Activated CD4-positive, alpha-beta T cell treated with anti-CD3 and anti-CD28 coated beads, Interleukin-2, amount 10 ng/mL, durations not matched to agents 24 days and 14 days (primary cell): ENCODE results near the gene ADAM10. TPM values are rescaled to one million over a fixed set of nuclear protein-coding genes. Genes with fewer than 3 reads are reported as not detected.
"Not testable (repeated sequence)": the region's sequence is repeated elsewhere in the genome, so short reads cannot be mapped to it uniquely, and the experiment has no call there.

Source experiments
- DNase-seq: peaks from one replicate; pipeline ENCODE4 v3.0.0; 2022
- H3K27ac Mint-ChIP-seq: one replicate; pipeline ENCODE4 v1.8.0; 2022; ENCODE audit warnings: mild to moderate bottlenecking, mixed read lengths
- H3K27me3 Mint-ChIP-seq: one replicate; pipeline ENCODE4 v1.8.0; 2022; ENCODE audit warnings: mixed read lengths
- H3K36me3 Mint-ChIP-seq: one replicate; pipeline ENCODE4 v1.8.0; 2022; ENCODE audit warnings: low read depth, mild to moderate bottlenecking, mixed read lengths
- H3K4me1 Mint-ChIP-seq: one replicate; pipeline ENCODE4 v1.8.0; 2021; ENCODE audit warnings: mixed read lengths
- H3K4me3 Mint-ChIP-seq: one replicate; pipeline ENCODE4 v1.8.0; 2022; ENCODE audit warnings: mild to moderate bottlenecking, moderate library complexity, mixed read lengths
- H3K9me3 Mint-ChIP-seq: one replicate; pipeline ENCODE4 v1.8.0; 2021; ENCODE audit warnings: mixed read lengths
- intact Hi-C: fragments of 100-400 bp; cut with micrococcal nuclease; formaldehyde crosslinking; loops from one replicate; pipeline ENCODE4 v1.15.1; 2023
- total RNA-seq: library from RNA; stranded (reverse); gene quantifications from 2 replicates; pipeline ENCODE4 v1.2.3, GENCODE V29; 2022

The ADAM10 gene
- total RNA-seq, 1 donor from 2014 or later = 103 TPM

- no peaks in the 10 kb centered on the region for H3K36me3 Mint-ChIP-seq
- peak overlapping the region; percentile 93 for H3K27ac Mint-ChIP-seq
- DNase-seq = no peak
- H3K4me1 Mint-ChIP-seq = peaks cover 16% of the 10 kb centered on the region
- no peak overlapping the region for H3K4me3 Mint-ChIP-seq
- peaks cover 5% of the 10 kb centered on the region for H3K9me3 Mint-ChIP-seq
- intact Hi-C loops = loop anchor here (2.0 to 5.0 kb wide), 3 partner anchors 162 to 438 kb away; partner anchors contain the start of gene SLTM
- peaks cover 2% of the 10 kb centered on the region for H3K27me3 Mint-ChIP-seq
Measured at GRCh38 chr15:58770519-58770856, 21.0 kb upstream of the ADAM10 start.

GRCh38 chr15:58768601-58769004 is 19.1 kb upstream of the ADAM10 start:
- H3K36me3 Mint-ChIP-seq, H3K4me3 Mint-ChIP-seq, H3K27me3 Mint-ChIP-seq, DNase-seq, H3K27ac Mint-ChIP-seq, intact Hi-C loops: not testable (repeated sequence)
- H3K9me3 Mint-ChIP-seq = peaks cover 11% of the 10 kb centered on the region
- peaks cover 16% of the 10 kb centered on the region for H3K4me1 Mint-ChIP-seq

GRCh38 chr15:58766290-58766689 is 16.8 kb upstream of the ADAM10 start:
- Mint-ChIP-seq H3K4me3 (no peak overlapping the region), H3K4me1 (peaks cover 11% of the 10 kb centered on the region), H3K27ac (peak overlapping the region; percentile 50), H3K27me3 (peaks cover 5% of the 10 kb centered on the region), H3K9me3 (peaks cover 18% of the 10 kb centered on the region), H3K36me3 (peaks cover 2% of the 10 kb centered on the region)
- no peak for DNase-seq
- intact Hi-C loops = no loop called here

- peaks cover 18% of the 10 kb centered on the region for H3K9me3 Mint-ChIP-seq
- peaks cover 5% of the 10 kb centered on the region for H3K27me3 Mint-ChIP-seq
- H3K36me3 Mint-ChIP-seq = peaks cover 2% of the 10 kb centered on the region
- no peak overlapping the region for H3K4me3 Mint-ChIP-seq
- H3K4me1 Mint-ChIP-seq = peaks cover 5% of the 10 kb centered on the region
- no peak overlapping the region for H3K27ac Mint-ChIP-seq
- intact Hi-C loops = no loop called here
- no peak for DNase-seq
Measured at GRCh38 chr15:58764468-58764867, 15.0 kb upstream of the ADAM10 start.

- no peak overlapping the region for H3K4me3 Mint-ChIP-seq
- H3K9me3 Mint-ChIP-seq = peaks cover 18% of the 10 kb centered on the region
- peaks cover 2% of the 10 kb centered on the region for H3K36me3 Mint-ChIP-seq
- peaks cover 5% of the 10 kb centered on the region for H3K27me3 Mint-ChIP-seq
- no peak for DNase-seq
- H3K4me1 Mint-ChIP-seq = peaks cover 2% of the 10 kb centered on the region
- no peak overlapping the region for H3K27ac Mint-ChIP-seq
- intact Hi-C loops = no loop called here
Measured at GRCh38 chr15:58762731-58763130, 13.2 kb upstream of the ADAM10 start.

- no peak overlapping the region for H3K4me3 Mint-ChIP-seq
- H3K36me3 Mint-ChIP-seq = peaks cover 2% of the 10 kb centered on the region
- peaks cover 18% of the 10 kb centered on the region for H3K9me3 Mint-ChIP-seq
- H3K4me1 Mint-ChIP-seq = peaks cover 2% of the 10 kb centered on the region
- no peak overlapping the region for H3K27ac Mint-ChIP-seq
- H3K27me3 Mint-ChIP-seq = peaks cover 5% of the 10 kb centered on the region
- no peak for DNase-seq
- intact Hi-C loops = no loop called here
Measured at GRCh38 chr15:58762285-58762684, 12.8 kb upstream of the ADAM10 start.

GRCh38 chr15:58761010-58761388 is 11.5 kb upstream of the ADAM10 start:
- H3K27me3 Mint-ChIP-seq = peaks cover 4% of the 10 kb centered on the region
- peak; percentile 76 for DNase-seq
- H3K9me3 Mint-ChIP-seq = peaks cover 13% of the 10 kb centered on the region
- no peak overlapping the region for H3K27ac Mint-ChIP-seq
- peaks cover 2% of the 10 kb centered on the region for H3K36me3 Mint-ChIP-seq
- no peak overlapping the region for H3K4me3 Mint-ChIP-seq
- intact Hi-C loops = no loop called here
- peaks cover 2% of the 10 kb centered on the region for H3K4me1 Mint-ChIP-seq

GRCh38 chr15:58760385-58761009 is 11.0 kb upstream of the ADAM10 start:
- H3K27me3 Mint-ChIP-seq = peaks cover 4% of the 10 kb centered on the region
- intact Hi-C loops = no loop called here
- peaks cover 2% of the 10 kb centered on the region for H3K36me3 Mint-ChIP-seq
- H3K27ac Mint-ChIP-seq = no peak overlapping the region
- peaks cover 2% of the 10 kb centered on the region for H3K4me1 Mint-ChIP-seq
- DNase-seq = no peak
- peaks cover 13% of the 10 kb centered on the region for H3K9me3 Mint-ChIP-seq
- no peak overlapping the region for H3K4me3 Mint-ChIP-seq

GRCh38 chr15:58758141-58758540 is 8.6 kb upstream of the ADAM10 start:
- peaks cover 2% of the 10 kb centered on the region for H3K4me1 Mint-ChIP-seq
- peaks cover 5% of the 10 kb centered on the region for H3K9me3 Mint-ChIP-seq
- no peak for DNase-seq
- H3K36me3 Mint-ChIP-seq = no peaks in the 10 kb centered on the region
- H3K4me3 Mint-ChIP-seq = no peak overlapping the region
- H3K27ac Mint-ChIP-seq = no peak overlapping the region
- H3K27me3 Mint-ChIP-seq = peaks cover 2% of the 10 kb centered on the region
- intact Hi-C loops = loop anchor here (1.0 kb wide), 1 partner anchor 531 kb away; no protein-coding TSS in a partner anchor

GRCh38 chr15:58755956-58756355 is 6.4 kb upstream of the ADAM10 start:
- H3K4me1 Mint-ChIP-seq = peaks cover 5% of the 10 kb centered on the region
- H3K9me3 Mint-ChIP-seq = no peaks in the 10 kb centered on the region
- intact Hi-C loops = no loop called here
- DNase-seq = no peak
- H3K4me3 Mint-ChIP-seq = no peak overlapping the region
- no peak overlapping the region for H3K27ac Mint-ChIP-seq
- H3K27me3 Mint-ChIP-seq = no peaks in the 10 kb centered on the region
- no peaks in the 10 kb centered on the region for H3K36me3 Mint-ChIP-seq

GRCh38 chr15:58755350-58755749 is 5.8 kb upstream of the ADAM10 start:
- Mint-ChIP-seq H3K4me3 (no peak overlapping the region), H3K4me1 (peaks cover 9% of the 10 kb centered on the region), H3K36me3 (no peaks in the 10 kb centered on the region), H3K27ac (no peak overlapping the region), H3K27me3 (no peaks in the 10 kb centered on the region), H3K9me3 (no peaks in the 10 kb centered on the region)
- intact Hi-C loops = no loop called here
- no peak for DNase-seq

- Mint-ChIP-seq H3K27ac (no peak overlapping the region), H3K9me3 (no peaks in the 10 kb centered on the region), H3K4me1 (peaks cover 16% of the 10 kb centered on the region), H3K36me3 (peaks cover 5% of the 10 kb centered on the region), H3K27me3 (no peaks in the 10 kb centered on the region), H3K4me3 (no peak overlapping the region)
- intact Hi-C loops = loop anchor here (5.0 kb wide), 1 partner anchor 1045 kb away; the partner anchor contains the start of gene POLR2M
- peak; percentile 70 for DNase-seq
Measured at GRCh38 chr15:58752716-58753115, 3.2 kb upstream of the ADAM10 start.

- Mint-ChIP-seq H3K27ac (peak overlapping the region; percentile 92), H3K9me3 (no peaks in the 10 kb centered on the region), H3K4me1 (peaks cover 36% of the 10 kb centered on the region), H3K4me3 (peak overlapping the region; percentile 92), H3K27me3 (no peaks in the 10 kb centered on the region), H3K36me3 (peaks cover 19% of the 10 kb centered on the region)
- peak; percentile 85 for DNase-seq
- intact Hi-C loops = loop anchor here (1.0 to 10.0 kb wide), 13 partner anchors 11 to 477 kb away; partner anchors contain the start of genes CCNB2 and MINDY2
Measured at GRCh38 chr15:58748852-58749531, 515 bp downstream of the ADAM10 start.

- H3K4me1 Mint-ChIP-seq = peaks cover 39% of the 10 kb centered on the region
- H3K4me3 Mint-ChIP-seq = peak overlapping the region; percentile 92
- no peaks in the 10 kb centered on the region for H3K27me3 Mint-ChIP-seq
- H3K9me3 Mint-ChIP-seq = no peaks in the 10 kb centered on the region
- H3K36me3 Mint-ChIP-seq = peaks cover 21% of the 10 kb centered on the region
- peak overlapping the region; percentile 89 for H3K27ac Mint-ChIP-seq
- intact Hi-C loops = loop anchor here (1.0 to 10.0 kb wide), 12 partner anchors 10 to 476 kb away; partner anchors contain the start of gene CCNB2
- peak; percentile 85 for DNase-seq
Measured at GRCh38 chr15:58748040-58748851, 1.3 kb downstream of the ADAM10 start.
